HG03095 (cell line): ENCODE measurements around the gene NRIP2.

Experiments
- ATAC-seq: cut with Tn5 transposase; IDR thresholded peaks from one replicate; pipeline ENCODE4 v1.9.1; 2021; ENCODE audit warnings: moderate library complexity; ENCODE audit not compliant: unreplicated experiment

Gene NRIP2

DNA sequence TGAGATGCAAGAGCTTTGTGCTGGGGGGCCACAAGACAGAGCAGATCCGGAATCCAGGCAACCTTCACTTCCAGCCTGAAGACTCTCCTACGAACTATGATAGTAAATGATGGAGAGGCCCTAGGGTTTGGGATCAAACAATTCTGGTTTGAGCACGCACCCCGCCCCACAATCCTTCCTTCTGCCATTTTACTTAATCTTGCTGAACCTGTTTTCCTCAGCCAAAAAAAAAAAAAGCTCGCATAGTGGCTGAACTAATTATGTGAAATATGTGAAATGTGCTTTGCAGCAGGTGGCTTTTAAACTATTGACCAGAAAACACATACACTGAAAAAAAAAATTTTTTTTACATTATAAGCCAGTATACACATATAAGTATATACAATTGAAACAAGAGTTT, 23.0 kb downstream of the NRIP2 start:
- no peak for ATAC-seq

- ATAC-seq: no peak
Measured at GRCh38 chr12:2806700-2807099, 28.1 kb downstream of the NRIP2 start.

DNA sequence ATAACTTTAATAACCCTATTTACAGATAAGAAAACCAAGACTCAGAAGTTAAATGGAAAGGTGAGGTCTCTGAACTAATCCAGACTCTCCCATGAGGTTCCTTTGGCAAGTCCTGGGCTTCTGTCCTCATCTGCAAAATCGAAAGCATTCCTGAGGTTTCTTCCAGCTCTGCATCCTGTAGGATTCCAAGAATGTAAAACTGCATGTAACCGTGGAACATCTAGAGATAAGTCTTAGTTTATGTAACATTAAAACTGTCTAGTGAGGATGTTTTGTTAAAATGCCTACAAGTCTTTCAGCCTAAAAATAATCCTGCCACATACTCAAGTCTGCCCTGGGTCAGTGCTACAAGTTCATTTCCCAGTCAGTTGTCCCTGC, 29.7 kb downstream of the NRIP2 start:
- ATAC-seq: no peak

DNA sequence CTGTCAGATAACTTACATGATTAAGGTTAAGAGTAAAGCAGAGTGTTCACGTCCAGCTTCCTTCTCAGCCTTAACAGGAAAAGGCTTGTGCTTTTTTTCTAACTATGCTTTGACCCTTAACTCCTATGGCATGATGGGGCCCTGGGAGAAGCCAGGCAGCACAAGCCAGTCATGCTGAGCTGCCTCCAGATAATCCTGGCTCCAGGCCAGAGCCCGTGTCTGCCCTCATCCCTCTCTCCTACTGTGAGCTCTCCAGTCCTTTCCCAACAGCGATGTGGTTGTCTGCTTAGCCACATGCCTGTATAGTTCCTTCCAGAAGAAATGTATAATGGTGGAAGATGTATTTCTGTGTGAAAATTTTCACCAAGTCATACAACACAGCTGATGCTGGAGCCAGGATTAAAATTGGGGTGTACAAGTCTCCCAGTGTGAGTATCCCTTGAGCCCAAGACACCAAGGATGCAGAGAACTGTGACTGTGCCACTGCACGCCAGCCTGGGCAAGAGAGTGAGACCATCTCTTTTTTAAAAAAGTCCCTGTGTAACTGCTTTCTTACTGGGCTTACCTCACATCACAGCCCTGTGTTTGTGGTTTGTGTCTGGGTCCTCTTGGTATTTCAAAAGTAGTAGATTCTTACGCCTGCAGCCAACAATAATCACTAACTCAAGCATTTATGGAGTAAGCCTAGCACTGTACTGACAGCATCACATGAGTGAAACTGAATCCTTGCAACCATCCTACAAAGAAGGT, 30.3 kb downstream of the NRIP2 start:
- ATAC-seq: no peak

- ATAC-seq: no peak
Measured at GRCh38 chr12:2803635-2804392, 31.0 kb downstream of the NRIP2 start.

- no peak for ATAC-seq
Measured at GRCh38 chr12:2801044-2801783, 33.6 kb downstream of the NRIP2 start.

DNA sequence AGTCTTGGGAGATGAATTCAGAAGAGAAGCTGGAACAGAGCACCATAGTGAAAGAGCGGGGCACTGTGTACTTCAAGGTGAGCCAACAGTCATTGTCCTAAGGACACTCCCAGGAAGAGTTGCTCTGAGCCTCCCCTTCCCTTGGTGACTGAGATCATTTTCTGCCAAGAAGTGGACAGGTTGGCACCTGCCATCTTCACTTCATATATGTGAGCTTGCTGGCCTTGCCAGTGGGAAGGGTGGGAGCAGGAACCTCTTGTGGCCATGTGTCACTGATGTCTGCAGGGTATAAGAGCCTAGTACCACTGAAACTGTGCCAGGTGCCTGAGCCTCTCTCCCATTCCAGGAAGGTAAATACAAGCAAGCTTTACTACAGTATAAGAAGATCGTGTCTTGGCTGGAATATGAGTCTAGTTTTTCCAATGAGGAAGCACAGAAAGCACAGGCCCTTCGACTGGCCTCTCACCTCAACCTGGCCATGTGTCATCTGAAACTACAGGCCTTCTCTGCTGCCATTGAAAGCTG, 34.7 kb downstream of the NRIP2 start:
- ATAC-seq: no peak

GRCh38 chr12:2797721-2798418, 37.0 kb downstream of the NRIP2 start:
- no peak for ATAC-seq

DNA sequence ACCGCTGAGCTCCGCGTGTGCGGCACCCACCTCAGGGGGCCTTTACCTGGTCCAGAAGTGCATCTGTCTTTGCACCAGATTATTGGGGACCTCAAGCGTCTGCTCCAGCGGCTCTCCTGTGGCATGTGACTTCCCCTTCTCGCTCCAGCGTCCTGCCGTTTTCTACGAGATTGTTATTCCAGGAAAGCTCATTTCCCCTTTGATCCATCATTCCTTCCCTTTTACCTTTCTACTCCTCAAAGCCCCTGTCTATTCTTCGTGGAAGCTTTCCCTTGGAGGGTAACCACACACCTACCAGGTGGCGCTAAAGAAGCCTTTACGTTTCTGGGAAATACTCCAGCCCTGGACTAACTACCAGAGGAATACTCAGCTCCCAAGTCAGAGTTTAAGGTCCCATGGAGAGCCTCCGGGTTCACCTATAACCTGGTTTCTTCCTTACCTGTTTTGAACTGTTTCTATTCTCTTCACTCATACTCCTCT, 38.6 kb downstream of the NRIP2 start:
- no peak for ATAC-seq

- peak; percentile 66 for ATAC-seq
Measured at GRCh38 chr12:2795291-2796186, 39.3 kb downstream of the NRIP2 start.

DNA sequence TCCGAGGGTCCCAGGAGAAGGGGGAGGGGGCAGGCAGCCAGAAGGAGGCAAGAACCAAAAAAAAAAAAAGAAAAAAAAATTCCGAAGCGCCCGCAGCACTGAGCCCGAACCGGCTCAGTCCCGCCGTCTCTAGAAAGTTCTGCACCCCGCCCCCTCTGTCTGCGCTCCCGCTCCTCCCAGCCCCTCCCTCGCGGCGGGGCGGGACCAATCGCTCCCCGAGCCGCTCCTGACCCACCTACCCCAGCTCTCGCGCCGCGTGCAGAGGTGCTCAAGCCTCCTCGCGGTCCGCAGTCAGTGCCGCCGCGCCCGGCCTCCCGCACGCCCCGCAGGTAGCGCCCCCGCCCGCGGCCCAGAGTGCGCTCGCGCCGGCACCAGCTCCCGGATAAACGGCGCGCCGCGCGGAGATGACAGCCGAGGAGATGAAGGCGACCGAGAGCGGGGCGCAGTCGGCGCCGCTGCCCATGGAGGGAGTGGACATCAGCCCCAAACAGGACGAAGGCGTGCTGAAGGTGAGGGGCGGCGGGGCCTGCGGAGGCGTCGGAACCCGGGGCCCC, 40.0 kb downstream of the NRIP2 start, which contains the start of gene FKBP4:
Gene FKBP4, plus strand, starts transcription at position 235 of the 554 bp plus-strand sequence. Its CDS starts 170 bp downstream, at position 405.
- peak; percentile 66 for ATAC-seq

GRCh38 chr12:2794191-2794735, 40.6 kb downstream of the NRIP2 start:
- no peak for ATAC-seq

- no peak for ATAC-seq
Measured at GRCh38 chr12:2793561-2793960, 41.3 kb downstream of the NRIP2 start.

- ATAC-seq: no peak
Measured at GRCh38 chr12:2792671-2793500, 41.9 kb downstream of the NRIP2 start.

GRCh38 chr12:2791089-2791488, 43.7 kb downstream of the NRIP2 start:
- ATAC-seq: no peak

GRCh38 chr12:2785017-2785416, 49.8 kb downstream of the NRIP2 start:
- no peak for ATAC-seq

DNA sequence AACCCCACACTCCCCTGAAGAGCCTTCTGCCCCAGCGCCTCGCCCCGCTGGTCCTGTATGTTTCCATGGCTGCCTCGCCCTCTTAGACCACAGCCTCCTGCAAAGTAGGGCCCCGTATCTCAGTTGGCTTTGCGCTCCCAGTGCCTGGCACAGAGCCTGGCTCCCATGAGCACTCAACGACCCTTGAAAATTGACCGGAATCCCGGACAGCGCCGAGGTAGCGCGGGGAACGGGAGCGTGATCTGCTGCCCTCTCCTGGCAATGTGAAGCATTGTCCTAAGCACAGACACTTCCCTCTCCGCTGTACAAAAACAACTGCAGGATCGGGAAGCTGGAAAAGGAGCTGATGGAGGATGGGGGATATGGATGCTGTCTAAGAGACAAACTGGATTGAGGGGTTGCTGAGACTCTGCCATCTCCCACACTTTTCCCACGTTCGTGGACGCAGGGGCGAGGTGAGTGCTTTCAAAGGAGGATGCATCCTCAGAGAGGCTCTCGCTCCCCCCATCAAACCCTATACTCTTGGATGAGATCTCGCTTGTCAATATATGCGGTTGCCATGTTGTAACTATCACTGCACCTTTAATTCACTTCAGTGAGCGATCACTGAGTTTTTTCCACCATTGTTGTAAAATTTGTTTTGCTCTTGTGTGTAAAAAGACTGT, 50.8 kb downstream of the NRIP2 start:
- ATAC-seq: no peak

GRCh38 chr12:2779281-2779680, 55.6 kb downstream of the NRIP2 start:
- no peak for ATAC-seq
